Frontal cortex (tissue), 4 donors: Measurements from ENCODE around the gene CREB5. TPM values are rescaled to one million over a fixed set of nuclear protein-coding genes. Genes with fewer than 3 reads are reported as not detected.
"Not testable (repeated sequence)": the region's sequence is repeated elsewhere in the genome, so short reads cannot be mapped to it uniquely, and the experiment has no call there.

Experiments
- DNase-seq, 2 donors: peaks; one replicate each; pipeline ENCODE4 v3.0.0; 2012; ENCODE audit warnings: low spot score in 2 of 2
- FAIRE-seq: peaks from 2 replicates; lab custom pipeline; 2012; peaks lifted over from hg19 to GRCh38; lab: Jason Lieb, UNC
- total RNA-seq: library from RNA; depleted of rRNA; stranded (reverse); fragments of >200 nt; gene quantifications from one replicate; pipeline ENCODE4 v1.2.3, GENCODE V29; 2014
- donor health status: control.
- donor health status: control.
- donor health status: control.

CREB5 gene
- total RNA-seq, 1 donor from 2014 or later = 4.5 TPM

DNA sequence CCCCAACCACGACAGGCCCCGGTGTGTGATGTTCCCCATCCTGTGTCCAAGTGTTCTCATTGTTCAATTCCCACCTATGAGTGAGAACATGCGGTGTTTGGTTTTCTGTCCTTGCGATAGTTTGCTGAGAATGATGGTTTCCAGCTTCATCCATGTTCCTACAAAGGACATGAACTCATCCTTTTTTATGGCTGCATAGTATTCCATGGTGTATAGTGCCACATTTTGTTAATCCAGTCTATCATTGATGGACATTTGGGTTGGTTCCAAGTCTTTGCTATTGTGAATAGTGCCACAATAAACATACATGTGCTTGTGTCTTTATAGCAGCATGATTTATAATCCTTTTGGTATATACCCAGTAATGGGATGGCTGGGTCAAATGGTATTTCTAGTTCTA is 10.8 kb upstream of the CREB5 start:
- not testable (repeated sequence) for DNase-seq, FAIRE-seq

DNA sequence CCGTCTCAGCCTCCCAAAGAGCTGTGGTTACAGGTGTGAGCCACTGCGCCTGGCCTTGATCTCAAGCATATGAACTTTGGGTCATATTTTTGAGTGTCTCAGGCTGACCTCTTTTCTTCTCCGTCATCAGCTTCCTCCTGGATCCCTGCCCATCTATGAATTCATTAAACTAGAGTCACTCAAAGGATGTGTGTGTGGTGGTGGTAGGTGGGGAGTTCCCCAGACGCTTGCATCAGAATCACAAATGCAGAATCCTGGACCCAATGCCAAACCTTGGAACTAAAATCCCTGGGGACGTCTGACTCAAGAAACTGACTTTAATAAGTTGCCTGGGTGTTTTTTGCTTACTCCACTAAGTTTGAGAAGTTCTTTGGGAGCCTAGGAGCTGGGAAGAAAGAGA is 6.7 kb upstream of the CREB5 start:
- FAIRE-seq (no peak), DNase-seq (no peak)

DNA sequence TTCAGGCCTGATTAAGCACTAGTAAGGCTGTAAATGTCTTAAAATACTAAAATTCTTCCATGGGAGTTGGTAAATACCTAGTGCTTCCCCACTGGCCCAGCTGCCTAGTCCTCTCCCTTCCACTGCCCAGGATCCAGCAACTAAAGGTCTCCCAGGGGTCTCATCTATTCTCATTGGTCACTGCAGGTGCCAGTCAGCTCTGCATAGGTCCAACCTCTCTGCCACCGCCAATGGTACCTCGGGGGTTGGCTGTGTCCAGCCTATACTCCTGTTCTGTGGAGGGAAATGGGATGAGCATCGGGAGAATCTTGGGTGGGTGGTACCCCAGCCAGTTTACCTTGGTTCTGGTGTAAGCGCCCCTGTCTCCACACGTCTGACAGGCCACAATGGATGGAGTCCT is 6.1 kb upstream of the CREB5 start:
- no peak for DNase-seq

DNA sequence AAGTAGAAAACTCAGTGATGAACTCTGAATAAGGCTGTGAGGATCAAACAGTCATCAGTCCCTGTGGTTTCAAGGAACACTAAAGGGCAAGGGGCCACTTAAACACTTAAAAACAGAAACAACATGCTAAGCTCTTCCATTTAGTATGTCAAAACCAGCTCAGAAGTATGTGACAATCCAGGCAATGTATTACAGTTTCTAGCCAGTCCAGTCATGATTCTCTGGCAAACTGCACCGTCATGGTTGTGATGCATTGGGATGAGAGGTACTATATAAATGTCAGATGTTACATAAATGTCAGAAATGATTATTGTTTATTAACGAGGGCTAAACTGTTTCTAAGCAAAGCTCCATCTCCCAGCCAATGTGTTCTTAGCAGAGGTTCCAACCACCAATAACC is 4.7 kb upstream of the CREB5 start:
- DNase-seq (no peak), FAIRE-seq (no peak)

More for the DNA sequence above, 6.1 kb upstream of the CREB5 start:
- no peak for FAIRE-seq

DNA sequence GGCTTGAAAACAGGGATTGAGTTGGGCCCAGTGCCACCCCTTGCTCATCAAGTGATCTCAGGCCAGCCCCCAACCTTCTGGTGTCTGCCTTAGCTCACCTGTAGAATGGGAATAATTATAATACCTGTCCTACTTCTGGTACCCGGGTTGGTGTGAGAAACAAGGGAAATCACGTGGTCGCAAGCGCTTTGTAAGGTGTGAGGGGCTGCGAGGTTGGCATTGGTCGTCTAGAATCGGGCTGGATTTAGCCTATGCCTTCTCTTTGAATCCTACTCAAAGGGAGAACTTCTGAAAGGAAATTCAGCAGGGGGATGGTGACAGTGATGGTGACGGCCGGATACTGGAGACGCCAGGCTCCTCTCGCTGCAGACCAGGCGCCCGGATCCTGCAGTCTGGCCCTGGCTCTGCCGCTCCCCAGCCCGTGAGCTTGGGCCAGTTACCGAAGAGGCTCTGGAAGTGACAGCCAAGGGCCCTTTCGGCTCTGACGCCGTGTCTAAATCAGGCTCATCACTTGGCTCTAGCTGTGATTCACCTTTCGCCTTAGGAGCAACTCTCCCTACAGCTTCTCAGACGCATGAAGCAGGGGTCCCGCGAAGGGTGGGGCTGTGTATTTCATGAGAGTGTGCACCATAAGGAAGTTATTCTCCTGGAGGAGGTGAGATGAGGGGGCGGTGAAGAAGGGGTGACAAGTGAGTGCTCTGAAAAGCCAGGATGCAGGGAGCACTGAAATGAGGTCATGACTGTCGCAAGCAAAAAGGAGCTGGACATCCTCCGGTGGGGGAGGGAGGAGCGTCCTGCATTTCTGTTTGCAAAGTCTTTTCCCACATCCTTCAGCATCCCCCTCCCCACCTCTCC is 4.0 kb upstream of the CREB5 start:
- DNase-seq (no peak), FAIRE-seq (no peak)

DNA sequence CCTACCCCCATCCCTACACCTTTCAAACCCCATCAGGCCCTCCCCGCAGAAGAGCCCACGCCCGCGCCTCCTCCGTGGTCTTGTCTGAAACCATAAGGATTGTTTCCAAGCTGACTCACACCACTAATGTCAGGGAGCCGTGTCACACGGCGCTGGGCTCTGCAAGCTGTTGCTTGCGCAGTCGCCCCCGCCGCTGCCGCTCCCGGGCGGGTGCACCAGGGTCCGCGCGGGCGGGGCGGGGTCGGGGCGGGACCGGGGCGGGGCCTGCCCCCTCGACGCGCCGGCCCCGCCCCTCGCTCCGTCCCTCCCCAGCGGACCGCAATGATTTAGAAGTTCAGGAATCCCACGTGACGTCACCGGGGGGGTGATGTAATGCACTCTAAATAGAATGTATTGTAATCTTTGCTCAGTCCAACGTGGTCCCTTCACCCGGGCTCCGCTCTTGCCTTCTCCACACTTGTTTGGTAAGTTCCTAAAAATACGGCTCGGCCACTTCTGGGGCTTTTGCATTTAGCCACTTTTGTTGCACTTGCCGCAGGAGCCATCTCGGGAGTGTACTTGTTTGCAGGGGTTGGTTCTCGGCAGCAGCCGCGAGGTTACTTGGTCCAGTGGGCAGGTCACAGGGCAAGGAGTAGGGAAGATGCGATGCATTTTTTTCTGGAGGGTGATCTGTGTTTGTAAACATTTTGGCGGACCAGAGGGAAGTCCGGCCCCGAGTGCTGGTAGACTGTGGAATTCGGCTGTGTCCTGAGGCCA is 3.2 kb upstream of the CREB5 start:
- FAIRE-seq = no peak
- peak; percentile 90 to 94 for DNase-seq

DNA sequence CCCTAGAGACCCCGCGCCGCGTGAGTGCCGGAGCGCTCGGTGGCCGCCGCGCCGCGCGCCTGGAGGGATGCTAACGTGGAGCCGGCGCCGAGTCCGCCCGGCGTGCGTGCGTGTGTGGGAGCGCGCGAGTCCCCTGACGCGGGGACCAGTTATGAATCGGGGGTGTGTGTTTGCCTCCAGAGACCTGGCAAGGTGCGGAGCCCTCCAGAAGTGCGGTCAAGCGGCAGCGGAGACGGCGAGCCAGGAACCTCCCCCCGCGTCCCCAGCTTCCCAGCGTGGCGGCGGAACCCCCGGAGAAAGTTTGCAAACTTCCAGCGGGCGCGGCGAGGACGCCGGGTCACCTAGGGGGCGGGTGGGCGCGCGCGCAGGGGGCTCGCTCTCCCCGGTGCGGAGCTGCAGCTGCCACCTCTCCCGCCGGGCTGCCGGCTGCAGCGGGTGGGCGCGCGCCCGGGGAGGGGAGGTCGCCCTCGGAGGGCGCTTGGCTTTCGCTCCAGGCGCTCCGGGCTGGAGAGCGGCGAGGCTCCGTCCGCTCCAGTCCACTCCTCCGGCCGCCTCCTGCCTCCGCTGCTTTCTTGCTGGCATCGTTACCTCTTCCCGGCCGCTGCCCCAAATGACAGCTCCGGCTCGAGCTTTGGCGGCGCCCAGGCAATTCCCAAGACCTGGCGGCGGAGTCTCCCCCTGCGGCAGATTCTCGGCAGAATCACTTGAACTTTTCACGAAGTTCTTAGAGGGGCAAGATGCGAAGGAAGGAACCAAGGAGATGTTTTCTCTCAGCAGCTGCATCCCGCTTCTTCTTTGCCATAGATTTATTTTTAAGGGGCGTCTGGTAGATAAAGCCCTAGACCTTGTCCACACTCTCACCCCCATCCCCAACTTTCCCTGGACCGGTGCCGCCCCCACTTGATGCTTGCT is 2.3 kb upstream of the CREB5 start:
- DNase-seq (no peak), FAIRE-seq (no peak)

DNA sequence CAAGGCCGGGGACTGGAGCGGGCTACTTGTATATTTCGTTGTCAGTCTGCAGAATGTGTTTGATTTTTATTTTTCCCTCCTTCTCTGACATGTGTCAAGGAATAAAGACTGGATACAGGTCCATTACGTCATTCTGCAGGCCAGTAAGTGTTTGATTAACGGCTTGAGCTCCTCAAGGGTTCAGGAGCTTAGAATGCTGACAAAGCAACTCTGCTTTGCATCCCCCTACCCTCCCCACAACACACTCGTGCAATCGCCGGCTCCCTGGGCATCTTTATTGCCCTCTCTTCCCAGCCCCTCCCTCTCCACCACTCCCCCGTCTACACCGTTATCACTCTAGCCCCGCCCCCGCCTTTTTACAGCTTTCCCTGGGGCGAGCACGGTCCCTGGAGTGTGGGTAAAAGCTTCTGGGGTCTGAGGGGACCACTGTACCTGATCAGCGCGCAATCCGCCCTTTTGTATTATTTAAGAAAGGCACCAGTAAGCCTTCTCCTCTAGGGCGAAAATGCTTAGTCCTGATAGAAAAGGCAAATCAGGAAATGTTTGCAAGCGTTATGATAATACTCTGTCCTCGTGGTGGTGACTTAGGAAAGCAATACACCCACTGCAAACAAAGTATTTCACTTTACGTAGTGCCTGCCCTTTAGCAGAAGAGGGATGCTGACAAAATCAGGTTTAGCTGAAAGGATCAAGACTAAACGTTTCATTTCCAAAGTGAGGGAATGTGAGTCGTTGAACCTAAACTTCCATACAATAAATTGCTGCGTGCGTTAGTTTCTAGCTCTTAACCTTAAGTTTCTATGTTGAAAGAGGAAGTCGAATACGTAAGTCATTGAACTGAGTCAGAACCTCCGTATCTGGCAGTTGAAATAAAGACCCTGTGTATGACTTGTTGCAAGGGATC is 1.4 kb upstream of the CREB5 start:
- FAIRE-seq (no peak), DNase-seq (no peak)

DNA sequence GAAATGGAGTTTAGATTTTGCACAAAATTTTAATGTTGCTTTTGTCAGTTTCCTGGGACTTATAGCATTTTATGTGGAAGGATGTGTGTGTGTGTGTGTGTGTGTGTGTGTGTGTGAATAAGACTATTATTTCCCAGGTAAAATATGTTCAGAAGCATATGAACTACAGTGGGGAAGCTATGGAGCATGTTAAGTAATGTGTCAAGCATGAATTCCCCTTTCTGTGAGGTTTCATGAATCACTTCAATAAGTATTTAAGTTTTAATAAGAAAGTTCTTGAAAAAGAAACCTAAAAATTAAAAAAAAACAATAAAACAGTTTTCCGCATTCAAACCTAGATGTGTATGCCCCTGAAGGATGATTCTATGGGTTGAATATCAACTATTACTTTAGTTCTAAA is 693 bp downstream of the CREB5 start:
- FAIRE-seq = no peak
- no peak for DNase-seq

DNA sequence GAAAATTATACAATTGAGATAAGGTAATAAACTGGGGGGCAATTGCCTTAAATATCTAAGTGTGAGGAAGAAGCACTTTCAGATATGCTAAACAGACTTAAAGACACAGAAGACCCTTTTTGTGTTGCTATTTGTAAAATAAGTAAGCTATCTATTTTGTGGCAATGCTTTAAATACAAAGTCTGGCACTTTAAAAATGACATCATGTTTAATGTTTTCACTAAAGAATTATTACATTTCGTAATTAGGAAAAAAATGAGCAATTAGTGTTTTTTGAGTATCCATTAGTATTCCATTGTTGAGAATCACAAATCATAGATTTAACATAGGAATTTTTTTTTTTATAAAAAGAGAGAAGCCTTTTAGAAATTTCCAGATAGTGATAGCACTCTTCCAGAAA is 2.1 kb downstream of the CREB5 start:
- FAIRE-seq (no peak), DNase-seq (no peak)

DNA sequence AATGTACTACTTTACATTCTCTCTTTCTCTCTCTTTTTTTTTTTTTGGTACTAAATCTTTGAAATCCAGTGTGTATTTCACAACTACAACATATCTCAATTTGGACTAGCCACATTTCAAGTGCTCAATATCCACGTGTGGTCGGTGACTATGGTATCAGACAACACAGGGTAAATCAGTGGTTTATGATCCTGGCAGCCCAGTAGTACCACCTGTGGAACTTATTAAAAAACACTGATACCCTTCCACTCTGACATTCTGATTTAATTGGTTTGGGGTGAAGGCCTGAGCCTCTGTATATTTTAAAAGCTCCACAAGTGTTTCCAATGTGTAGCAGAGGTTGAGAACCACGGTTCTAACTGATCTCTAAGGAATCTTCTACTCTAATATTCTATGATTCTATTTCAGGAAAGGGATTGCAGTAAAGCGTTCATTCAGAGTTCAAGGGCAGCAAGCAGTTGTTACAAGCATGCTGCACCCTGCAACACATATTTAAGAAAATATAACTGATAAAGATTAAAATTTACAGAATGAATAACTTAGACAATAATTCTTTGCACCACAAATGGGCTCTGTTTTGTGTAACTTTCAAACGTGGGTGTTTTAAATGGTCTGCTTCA is 5.1 kb downstream of the CREB5 start:
- FAIRE-seq = no peak
- no peak for DNase-seq

DNA sequence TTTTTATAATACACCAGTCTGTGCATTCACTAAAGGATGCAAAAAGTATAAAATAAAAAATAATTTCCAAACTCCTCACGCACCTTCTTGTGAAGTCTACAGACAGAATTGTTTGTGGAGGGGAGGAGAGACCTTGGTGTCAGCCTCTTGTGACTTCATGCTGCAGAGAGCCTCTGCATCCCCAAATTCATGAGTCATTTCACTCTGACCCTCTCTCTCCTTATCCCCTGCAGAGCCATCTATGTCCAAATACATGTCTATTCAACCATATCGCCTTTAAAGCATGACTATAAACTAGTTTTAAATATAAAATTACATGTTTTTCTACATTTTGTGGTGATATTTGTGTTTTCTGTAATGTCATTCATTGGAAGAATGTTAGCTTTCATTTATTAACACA is 6.0 kb downstream of the CREB5 start:
- no peak for DNase-seq
- no peak for FAIRE-seq

DNA sequence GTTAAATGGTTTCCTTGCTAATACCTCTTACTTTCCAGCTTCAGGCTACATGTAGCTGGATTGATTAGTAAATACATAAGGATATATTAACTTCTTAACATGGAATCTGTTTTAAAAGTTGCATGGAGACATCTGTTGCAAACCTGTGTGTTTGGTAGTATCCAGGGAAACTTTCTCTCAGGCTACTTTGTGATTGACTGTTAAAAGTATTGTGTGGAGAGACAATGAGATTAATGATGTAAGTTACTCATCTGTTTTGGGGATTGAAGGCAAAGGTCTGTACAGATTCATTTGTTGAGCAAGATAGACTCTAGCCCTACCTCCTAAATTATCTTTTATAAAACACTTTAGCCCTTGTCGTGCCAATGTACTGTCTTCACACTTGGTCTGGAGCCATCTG is 6.6 kb downstream of the CREB5 start:
- FAIRE-seq (no peak), DNase-seq (no peak)

DNA sequence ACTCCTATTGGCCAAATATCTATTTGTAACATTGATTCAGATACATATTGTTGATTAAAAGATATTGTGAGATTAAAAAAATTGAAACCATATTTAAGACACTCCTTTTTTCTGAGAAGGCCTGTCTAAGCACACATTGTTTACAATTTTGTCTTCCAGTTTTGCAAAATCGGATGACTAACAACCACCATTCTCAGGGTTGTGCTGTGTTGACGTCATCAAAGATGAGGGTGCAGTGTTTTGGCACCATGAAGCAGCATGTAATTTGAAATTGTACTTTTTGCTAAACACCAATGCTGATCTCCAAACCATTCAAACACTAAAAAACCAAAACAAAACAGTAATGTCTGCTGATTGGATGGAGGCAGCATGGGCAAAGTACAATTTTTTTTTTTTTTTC is 7.4 kb downstream of the CREB5 start:
- no peak for DNase-seq
- FAIRE-seq = no peak

DNA sequence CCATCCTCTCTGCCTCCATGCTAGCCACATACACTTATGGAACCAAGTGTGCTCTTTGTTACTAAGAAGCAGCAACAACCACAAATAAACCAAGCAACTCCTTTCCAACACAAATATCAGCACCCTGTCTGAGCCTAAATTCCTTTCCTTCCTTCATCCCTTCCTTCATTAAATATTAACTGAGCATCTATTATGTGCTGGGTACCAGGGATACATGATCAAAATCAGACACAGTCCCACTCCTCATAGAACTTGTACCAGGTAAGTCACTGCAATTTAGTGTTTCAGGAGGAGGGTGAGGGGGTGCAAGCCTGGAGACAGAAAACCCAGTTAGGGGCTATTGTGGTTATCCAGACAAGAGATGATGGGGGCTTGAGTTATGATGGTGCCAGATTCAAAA is 10.8 kb downstream of the CREB5 start:
- no peak for DNase-seq
- FAIRE-seq = no peak

DNA sequence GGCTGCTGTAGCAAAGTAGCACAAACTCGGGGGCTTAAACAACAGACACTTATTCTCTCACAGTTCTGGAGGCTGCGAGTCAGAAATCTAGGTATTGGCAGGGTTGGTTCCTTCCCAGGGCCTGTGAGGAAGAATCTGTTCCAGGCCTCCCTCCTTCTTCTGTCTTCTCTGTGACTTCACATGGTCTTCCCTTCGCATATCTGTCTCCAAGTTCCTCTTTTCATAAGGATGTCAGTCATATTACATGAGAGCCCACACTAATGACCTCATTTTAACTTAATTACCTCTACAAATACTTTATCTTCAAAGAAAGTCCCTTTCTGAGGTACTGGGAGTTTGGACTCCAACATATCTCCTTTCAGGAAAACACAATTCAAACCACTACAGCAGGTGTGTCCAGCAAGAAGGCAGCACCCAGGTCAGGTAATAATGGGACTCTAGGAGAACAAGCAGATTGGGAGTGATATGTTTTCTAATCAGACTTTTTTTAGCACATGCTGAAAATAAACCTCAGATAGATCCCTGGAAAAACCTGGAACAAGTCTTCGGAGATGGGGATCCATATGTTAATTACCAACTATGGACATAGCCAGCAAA is 11.7 kb downstream of the CREB5 start:
- DNase-seq = no peak
- no peak for FAIRE-seq

DNA sequence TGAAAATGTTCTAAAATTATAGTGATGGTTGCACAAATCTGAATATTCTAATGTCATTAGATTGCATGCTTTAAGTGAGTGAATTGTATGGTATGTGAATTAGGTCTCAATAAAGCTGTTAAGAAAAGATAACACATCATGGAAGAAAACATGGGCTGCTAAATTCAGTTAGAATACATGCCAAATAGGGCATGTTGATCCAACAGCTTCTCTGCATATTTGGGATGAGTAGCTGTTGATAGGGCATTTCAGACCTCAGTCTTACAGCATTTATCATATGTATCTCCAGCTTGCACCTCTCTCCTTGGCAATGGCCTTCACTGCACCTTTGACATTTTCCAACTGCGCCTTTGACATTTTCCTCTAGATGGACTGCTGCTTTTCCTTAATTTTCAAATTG is 13.2 kb downstream of the CREB5 start:
- DNase-seq (no peak), FAIRE-seq (no peak)

DNA sequence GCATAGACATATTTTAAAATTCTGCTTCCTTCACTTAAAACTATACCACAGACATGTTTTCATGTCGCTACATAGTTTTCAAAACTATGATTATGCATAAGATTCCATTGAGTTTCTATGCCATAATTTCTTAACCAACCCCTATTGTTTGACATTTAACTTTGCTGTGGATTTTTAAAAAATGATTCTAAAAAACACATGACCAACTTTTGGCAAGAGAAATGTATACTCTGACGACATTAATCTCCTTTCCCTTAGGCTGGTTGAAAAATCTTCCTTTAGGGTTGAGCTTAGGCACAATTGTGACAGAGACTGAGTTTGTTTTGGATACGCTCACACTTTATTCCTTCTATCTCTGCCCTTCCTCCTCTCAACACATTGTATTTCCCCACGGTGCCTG is 14.9 kb downstream of the CREB5 start:
- FAIRE-seq (no peak), DNase-seq (no peak)

DNA sequence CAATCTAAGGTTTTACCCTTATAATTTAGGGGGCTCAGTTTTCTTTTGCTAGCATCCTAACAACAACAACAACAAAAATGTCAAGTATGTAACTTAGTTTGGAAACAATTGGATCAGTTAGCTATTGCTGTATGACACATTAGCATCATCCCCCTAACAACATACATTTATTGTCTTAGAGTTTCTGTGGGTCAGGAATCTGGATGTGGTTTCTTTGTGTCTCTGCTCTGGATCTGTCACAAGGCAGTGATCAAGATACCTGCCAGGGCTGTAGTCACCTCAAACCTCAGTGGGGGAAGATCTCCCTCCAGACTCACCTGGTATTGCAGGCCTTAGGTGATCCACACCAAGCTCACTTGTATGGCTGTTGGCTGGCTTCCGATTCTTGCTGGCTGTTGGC is 18.3 kb downstream of the CREB5 start:
- FAIRE-seq (no peak), DNase-seq (no peak)
